ENCODE measurements around the gene EGFL7. TPM values are rescaled to one million over a fixed set of nuclear protein-coding genes. Genes with fewer than 3 reads are reported as not detected.

Gene EGFL7
- total and polyA plus RNA-seq, 2 of the 13 experiments (the other 11 are each of a cell fraction or from before 2014, with no cell fraction given), result 0.20 to 5.1 TPM

GRCh38 chr9:136644593-136645351 is 17.9 kb upstream of the EGFL7 start (continued):
- TF ChIP-seq ZNF354B (CRISPR knock-in tag; IDR thresholded peaks at IDR 0.05), result no peak
- no peak for TF ChIP-seq ZNF83 (CRISPR knock-in tag; IDR thresholded peaks at IDR 0.05; ENCODE audit: borderline replicate concordance)
- TF ChIP-seq JUN (CRISPR knock-in tag; IDR thresholded peaks at IDR 0.05), result 0 out of 2 replicates have a peak, but pooled peaks have one; percentile 38
- TF ChIP-seq, protein P1, sequence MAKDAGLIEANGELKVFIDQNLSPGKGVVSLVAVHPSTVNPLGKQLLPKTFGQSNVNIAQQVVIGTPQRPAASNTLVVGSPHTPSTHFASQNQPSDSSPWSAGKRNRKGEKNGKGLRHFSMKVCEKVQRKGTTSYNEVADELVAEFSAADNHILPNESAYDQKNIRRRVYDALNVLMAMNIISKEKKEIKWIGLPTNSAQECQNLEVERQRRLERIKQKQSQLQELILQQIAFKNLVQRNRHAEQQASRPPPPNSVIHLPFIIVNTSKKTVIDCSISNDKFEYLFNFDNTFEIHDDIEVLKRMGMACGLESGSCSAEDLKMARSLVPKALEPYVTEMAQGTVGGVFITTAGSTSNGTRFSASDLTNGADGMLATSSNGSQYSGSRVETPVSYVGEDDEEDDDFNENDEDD (CRISPR knock-in tag; IDR thresholded peaks at IDR 0.05; ENCODE audit: borderline replicate concordance), result peak; percentile 37; the same call in 1 of the 2 replicates
- TF ChIP-seq, protein P2, sequence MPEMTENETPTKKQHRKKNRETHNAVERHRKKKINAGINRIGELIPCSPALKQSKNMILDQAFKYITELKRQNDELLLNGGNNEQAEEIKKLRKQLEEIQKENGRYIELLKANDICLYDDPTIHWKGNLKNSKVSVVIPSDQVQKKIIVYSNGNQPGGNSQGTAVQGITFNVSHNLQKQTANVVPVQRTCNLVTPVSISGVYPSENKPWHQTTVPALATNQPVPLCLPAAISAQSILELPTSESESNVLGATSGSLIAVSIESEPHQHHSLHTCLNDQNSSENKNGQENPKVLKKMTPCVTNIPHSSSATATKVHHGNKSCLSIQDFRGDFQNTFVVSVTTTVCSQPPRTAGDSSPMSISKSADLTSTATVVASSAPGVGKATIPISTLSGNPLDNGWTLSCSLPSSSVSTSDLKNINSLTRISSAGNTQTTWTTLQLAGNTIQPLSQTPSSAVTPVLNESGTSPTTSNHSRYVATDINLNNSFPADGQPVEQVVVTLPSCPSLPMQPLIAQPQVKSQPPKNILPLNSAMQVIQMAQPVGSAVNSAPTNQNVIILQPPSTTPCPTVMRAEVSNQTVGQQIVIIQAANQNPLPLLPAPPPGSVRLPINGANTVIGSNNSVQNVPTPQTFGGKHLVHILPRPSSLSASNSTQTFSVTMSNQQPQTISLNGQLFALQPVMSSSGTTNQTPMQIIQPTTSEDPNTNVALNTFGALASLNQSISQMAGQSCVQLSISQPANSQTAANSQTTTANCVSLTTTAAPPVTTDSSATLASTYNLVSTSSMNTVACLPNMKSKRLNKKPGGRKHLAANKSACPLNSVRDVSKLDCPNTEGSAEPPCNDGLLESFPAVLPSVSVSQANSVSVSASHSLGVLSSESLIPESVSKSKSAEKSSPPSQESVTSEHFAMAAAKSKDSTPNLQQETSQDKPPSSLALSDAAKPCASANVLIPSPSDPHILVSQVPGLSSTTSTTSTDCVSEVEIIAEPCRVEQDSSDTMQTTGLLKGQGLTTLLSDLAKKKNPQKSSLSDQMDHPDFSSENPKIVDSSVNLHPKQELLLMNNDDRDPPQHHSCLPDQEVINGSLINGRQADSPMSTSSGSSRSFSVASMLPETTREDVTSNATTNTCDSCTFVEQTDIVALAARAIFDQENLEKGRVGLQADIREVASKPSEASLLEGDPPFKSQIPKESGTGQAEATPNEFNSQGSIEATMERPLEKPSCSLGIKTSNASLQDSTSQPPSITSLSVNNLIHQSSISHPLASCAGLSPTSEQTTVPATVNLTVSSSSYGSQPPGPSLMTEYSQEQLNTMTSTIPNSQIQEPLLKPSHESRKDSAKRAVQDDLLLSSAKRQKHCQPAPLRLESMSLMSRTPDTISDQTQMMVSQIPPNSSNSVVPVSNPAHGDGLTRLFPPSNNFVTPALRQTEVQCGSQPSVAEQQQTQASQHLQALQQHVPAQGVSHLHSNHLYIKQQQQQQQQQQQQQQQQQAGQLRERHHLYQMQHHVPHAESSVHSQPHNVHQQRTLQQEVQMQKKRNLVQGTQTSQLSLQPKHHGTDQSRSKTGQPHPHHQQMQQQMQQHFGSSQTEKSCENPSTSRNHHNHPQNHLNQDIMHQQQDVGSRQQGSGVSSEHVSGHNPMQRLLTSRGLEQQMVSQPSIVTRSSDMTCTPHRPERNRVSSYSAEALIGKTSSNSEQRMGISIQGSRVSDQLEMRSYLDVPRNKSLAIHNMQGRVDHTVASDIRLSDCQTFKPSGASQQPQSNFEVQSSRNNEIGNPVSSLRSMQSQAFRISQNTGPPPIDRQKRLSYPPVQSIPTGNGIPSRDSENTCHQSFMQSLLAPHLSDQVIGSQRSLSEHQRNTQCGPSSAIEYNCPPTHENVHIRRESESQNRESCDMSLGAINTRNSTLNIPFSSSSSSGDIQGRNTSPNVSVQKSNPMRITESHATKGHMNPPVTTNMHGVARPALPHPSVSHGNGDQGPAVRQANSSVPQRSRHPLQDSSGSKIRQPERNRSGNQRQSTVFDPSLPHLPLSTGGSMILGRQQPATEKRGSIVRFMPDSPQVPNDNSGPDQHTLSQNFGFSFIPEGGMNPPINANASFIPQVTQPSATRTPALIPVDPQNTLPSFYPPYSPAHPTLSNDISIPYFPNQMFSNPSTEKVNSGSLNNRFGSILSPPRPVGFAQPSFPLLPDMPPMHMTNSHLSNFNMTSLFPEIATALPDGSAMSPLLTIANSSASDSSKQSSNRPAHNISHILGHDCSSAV (CRISPR knock-in tag; IDR thresholded peaks at IDR 0.05; ENCODE audit: borderline replicate concordance), result no peak
- peak; percentile 91 for TF ChIP-seq ZNF687 (CRISPR knock-in tag; IDR thresholded peaks at IDR 0.05)
- TF ChIP-seq ZNF230 (CRISPR knock-in tag; IDR thresholded peaks at IDR 0.05), result 0 out of 2 replicates have a peak, but pooled peaks have one; percentile 48
- TF ChIP-seq KAT8 (CRISPR knock-in tag; IDR thresholded peaks at IDR 0.05), result 0 out of 2 replicates have a peak, but pooled peaks have one; percentile 31
- TF ChIP-seq, protein P3, sequence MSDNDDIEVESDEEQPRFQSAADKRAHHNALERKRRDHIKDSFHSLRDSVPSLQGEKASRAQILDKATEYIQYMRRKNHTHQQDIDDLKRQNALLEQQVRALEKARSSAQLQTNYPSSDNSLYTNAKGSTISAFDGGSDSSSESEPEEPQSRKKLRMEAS (IDR thresholded peaks at IDR 0.05), result peak; percentile 77
- TF ChIP-seq BCL6 (CRISPR knock-in tag; IDR thresholded peaks at IDR 0.05), result peak; percentile 1; the same call in 1 of the 2 replicates
- TF ChIP-seq, protein P4, sequence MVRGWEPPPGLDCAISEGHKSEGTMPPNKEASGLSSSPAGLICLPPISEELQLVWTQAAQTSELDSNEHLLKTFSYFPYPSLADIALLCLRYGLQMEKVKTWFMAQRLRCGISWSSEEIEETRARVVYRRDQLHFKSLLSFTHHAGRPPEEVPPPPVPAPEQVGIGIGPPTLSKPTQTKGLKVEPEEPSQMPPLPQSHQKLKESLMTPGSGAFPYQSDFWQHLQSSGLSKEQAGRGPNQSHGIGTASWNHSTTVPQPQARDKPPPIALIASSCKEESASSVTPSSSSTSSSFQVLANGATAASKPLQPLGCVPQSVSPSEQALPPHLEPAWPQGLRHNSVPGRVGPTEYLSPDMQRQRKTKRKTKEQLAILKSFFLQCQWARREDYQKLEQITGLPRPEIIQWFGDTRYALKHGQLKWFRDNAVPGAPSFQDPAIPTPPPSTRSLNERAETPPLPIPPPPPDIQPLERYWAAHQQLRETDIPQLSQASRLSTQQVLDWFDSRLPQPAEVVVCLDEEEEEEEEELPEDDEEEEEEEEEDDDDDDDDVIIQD (CRISPR knock-in tag; IDR thresholded peaks at IDR 0.05; ENCODE audit: low read depth), result peak; percentile 63; the same call in 1 of the 2 replicates
- peak; percentile 17 for TF ChIP-seq ZNF883 (CRISPR knock-in tag; IDR thresholded peaks at IDR 0.05; ENCODE audit: not compliant biosample characterization)

Measured in HepG2 (cell line).